ENCODE measurements around the gene S1PR5.

Gene S1PR5

DNA sequence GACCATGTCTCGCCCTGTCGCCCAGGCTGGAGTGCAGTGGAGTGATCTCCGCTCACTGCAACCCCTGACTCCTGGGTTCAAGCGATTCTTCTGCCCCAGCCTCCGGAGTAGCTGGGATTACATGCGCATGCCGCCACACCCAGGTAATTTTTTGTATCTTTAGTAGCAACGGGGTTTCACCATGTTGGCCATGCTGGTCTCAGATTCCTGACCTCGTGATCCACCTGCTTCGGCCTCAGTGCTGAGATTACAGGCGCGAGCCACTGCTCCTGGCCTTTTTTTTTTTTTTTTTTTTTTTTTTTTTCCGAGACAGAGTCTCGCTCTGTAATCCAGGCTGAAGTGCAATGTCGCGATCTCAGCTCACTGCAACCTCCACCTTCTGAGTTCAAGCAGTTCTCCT, 9.2 kb downstream of the S1PR5 start:
- H3K27ac ChIP-seq: no peak overlapping the region
- H3K36me3 ChIP-seq: 0 out of 2 replicates have a peak, but pooled peaks cover under 1% of the 10 kb centered on the region
- H3K27me3 ChIP-seq (ENCODE audit: insufficient read depth, low read depth, severe bottlenecking): no peaks in the 10 kb centered on the region
- H3K9me3 ChIP-seq (ENCODE audit: severe bottlenecking): peaks cover 3% of the 10 kb centered on the region
- H3K4me3 ChIP-seq (ENCODE audit: low read depth, low read length): no peak overlapping the region
- no peak for DNase-seq
- TF ChIP-seq, protein P1, sequence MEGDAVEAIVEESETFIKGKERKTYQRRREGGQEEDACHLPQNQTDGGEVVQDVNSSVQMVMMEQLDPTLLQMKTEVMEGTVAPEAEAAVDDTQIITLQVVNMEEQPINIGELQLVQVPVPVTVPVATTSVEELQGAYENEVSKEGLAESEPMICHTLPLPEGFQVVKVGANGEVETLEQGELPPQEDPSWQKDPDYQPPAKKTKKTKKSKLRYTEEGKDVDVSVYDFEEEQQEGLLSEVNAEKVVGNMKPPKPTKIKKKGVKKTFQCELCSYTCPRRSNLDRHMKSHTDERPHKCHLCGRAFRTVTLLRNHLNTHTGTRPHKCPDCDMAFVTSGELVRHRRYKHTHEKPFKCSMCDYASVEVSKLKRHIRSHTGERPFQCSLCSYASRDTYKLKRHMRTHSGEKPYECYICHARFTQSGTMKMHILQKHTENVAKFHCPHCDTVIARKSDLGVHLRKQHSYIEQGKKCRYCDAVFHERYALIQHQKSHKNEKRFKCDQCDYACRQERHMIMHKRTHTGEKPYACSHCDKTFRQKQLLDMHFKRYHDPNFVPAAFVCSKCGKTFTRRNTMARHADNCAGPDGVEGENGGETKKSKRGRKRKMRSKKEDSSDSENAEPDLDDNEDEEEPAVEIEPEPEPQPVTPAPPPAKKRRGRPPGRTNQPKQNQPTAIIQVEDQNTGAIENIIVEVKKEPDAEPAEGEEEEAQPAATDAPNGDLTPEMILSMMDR (IDR thresholded peaks at IDR 0.05; ENCODE audit: low read depth, low read length): no peak

DNA sequence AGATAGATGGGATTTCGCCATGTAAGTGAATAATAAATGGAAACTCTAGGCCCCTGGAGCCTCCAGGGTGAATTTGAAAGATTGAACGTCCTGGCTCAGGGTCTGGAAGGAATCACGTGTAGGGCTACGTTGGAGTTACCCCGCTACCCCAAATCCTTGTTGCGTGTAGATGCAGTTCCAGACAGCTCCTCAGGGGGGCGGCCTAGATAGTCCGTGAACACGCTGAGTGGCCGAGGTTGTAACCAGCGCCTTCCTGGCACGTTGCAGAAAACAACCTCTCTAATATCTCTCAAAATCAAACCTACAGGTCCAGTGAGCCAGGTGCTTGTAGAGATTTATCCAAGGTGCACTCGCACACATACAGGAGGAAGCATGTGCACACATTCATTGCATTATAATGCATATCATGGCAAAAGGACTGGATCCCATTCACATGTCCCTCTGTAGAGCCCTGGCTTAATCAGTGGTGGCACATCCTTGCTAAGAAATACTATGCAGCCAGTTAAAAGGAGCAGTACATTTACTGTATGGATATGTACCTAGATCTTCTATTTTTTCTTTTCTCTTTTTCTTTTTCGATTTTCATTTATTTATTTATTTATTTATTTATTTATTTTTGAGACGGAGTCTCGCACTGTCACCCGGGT, 11.5 kb downstream of the S1PR5 start:
- no peaks in the 10 kb centered on the region for H3K27me3 ChIP-seq (ENCODE audit: insufficient read depth, low read depth, severe bottlenecking)
- no peak overlapping the region for H3K4me3 ChIP-seq (ENCODE audit: low read depth, low read length)
- peaks cover 3% of the 10 kb centered on the region for H3K9me3 ChIP-seq (ENCODE audit: severe bottlenecking)
- H3K36me3 ChIP-seq: peaks cover 20% of the 10 kb centered on the region
- DNase-seq: peak; percentile 73
- H3K27ac ChIP-seq: no peak overlapping the region
- TF ChIP-seq, protein P1 (IDR thresholded peaks at IDR 0.05; ENCODE audit: low read depth, low read length): peak; percentile 71

DNA sequence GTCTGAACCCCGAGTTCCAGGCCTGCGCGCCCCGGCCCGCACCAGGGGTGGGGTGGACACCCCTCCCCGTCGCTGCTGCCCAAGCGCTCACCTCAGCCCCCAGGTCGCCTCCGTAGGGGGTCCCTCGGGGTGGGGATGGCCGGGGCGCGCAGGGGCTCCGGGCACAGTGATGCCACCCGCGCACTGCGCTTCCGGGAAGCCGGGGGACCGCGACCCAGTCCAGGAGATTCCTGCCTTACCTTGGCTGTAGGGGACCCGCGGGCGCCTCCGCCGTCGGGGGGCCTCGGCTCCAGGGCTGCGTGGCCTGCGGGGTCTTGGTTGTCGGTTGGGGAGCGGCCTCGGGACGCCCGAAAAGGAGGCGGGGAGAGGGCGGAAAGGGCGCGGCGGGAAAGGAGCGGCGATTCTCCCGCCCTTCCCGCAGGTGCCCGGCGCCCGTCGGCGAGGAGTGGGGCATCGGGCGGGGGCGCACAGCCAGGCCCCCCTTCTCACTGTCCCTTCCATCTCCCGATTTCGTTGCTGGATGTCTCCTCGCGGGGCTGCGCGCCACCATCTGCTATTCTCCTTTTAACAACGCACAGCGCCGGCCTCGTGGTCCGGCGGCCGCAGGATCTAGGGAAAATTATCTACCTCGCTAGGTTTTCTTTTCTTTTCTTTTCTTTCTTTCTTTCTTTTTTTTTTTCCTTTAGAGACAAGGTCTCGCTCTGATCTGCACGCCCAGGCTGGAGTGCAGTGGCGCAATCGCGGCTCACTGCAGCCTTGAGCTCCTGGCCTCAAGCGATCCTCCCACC, 14.1 kb downstream of the S1PR5 start, which contains the start of gene KEAP1:
TSS of gene KEAP1 (minus strand) at position 355 of the 788 bp plus-strand sequence. CDS start 3,323 bp downstream, outside the sequence.
- Histone ChIP-seq H3K36me3 (peaks cover 44% of the 10 kb centered on the region), H3K4me3 (ENCODE audit: low read depth, low read length) (peak within 1 kb of the TSS; percentile 86), H3K9me3 (ENCODE audit: severe bottlenecking) (peaks cover 3% of the 10 kb centered on the region), H3K27ac (peak within 1 kb of the TSS; percentile 99), H3K27me3 (ENCODE audit: insufficient read depth, low read depth, severe bottlenecking) (no peaks in the 10 kb centered on the region)
- peak; percentile 57 for DNase-seq
- TF ChIP-seq, protein P1 (IDR thresholded peaks at IDR 0.05; ENCODE audit: low read depth, low read length): no peak

DNA sequence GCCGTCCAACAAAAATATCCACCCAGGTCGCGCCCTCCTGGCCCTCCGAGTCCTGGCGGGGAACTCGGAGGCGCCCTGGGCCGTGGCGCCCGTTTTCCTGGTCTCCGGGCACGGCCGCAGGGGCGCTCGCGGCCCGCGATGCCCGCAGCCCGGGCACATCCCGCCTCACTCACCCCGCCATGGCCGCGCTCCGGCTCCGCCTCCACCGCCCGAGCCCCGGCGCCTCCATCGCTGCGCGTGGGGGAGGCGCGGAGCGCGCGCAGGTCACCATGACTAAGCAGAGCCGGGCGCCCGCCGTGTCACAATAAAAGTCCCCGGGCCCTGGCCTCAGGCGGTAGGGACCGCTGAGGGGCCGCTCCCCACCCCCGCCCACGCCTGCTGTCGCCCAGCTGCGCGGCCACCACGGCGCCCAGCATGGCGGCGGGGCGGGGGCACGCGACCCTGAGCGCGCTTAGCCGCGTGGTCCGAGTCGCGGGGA, 14.7 kb downstream of the S1PR5 start:
- peak overlapping the region; percentile 99 for H3K27ac ChIP-seq
- peak overlapping the region; percentile 86 for H3K4me3 ChIP-seq (ENCODE audit: low read depth, low read length)
- TF ChIP-seq, protein P1 (IDR thresholded peaks at IDR 0.05; ENCODE audit: low read depth, low read length): no peak
- H3K27me3 ChIP-seq (ENCODE audit: insufficient read depth, low read depth, severe bottlenecking): no peaks in the 10 kb centered on the region
- DNase-seq: peak; percentile 97
- H3K36me3 ChIP-seq: peaks cover 50% of the 10 kb centered on the region
- H3K9me3 ChIP-seq (ENCODE audit: severe bottlenecking): peaks cover 3% of the 10 kb centered on the region

DNA sequence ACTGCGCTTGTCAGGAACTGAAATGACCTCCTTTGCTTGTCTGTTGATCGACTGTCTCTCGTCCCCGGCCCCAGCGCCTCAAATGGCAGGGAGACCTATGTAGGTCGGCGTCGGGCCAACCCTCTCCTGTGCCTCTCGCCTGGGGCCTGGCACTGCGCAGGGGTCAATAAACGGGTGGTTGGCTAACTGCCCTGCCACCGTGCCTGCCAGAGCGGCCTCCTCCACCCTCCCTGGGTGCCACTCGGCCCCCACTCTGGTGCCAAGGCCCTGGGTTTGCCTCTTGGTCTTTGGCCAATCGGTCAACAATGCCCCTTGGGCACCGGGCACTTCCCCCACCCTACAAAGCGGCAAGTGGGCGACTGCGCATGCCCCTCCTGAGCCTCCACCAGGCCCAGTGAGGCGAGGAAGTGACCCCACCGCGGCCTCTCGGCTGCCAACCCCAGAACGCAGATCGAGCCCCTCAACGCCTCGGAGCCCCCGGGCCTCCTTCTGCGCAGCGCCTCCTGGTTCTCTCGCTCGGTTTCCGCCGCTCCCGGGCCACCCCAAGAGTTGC, 15.2 kb downstream of the S1PR5 start:
- peak overlapping the region; percentile 73 for H3K4me3 ChIP-seq (ENCODE audit: low read depth, low read length)
- peak overlapping the region; percentile 99 for H3K27ac ChIP-seq

More for the DNA sequence above, 15.2 kb downstream of the S1PR5 start:
- peak; percentile 57 for DNase-seq
- TF ChIP-seq, protein P1 (IDR thresholded peaks at IDR 0.05; ENCODE audit: low read depth, low read length): no peak
- peaks cover 56% of the 10 kb centered on the region for H3K36me3 ChIP-seq
- peaks cover 3% of the 10 kb centered on the region for H3K9me3 ChIP-seq (ENCODE audit: severe bottlenecking)
- H3K27me3 ChIP-seq (ENCODE audit: insufficient read depth, low read depth, severe bottlenecking): no peaks in the 10 kb centered on the region
